Tibial nerve (tissue), 4 donors: ENCODE measurements around the gene IP6K3. TPM values are rescaled to one million over a fixed set of nuclear protein-coding genes. Genes with fewer than 3 reads are reported as not detected.

ENCODE experiments used
- DNase-seq, 2 donors: peaks; one replicate each; pipeline ENCODE4 v3.0.0-alpha.2; 2019; ENCODE audit warnings: low spot score in 2 of 2
- H3K27ac ChIP-seq, 4 donors: fragments of 200-600 bp; sonication (generic) in 3 of 4; one replicate each; pipeline ENCODE4 v1.5.1; 2017 to 2019; ENCODE audit warnings: mild to moderate bottlenecking in 1 of 4
- H3K27me3 ChIP-seq, 2 donors: fragments of 200-600 bp; sonication (generic) in 1 of 2; one replicate each; pipeline versions ENCODE4 v1.5.1 to v1.6.0; 2017 to 2019
- H3K36me3 ChIP-seq, 3 donors: fragments of 200-600 bp; sonication (generic); one replicate each; pipeline ENCODE4 v1.5.1; 2018 to 2019
- H3K4me1 ChIP-seq, 4 donors: fragments of 200-600 bp; sonication (generic) in 3 of 4; one replicate each; pipeline ENCODE4 v1.5.1; 2017 to 2019
- H3K4me3 ChIP-seq, 4 donors: fragments of 200-600 bp; sonication (generic) in 3 of 4; one replicate each; pipeline ENCODE4 v1.5.1; 2017 to 2019; ENCODE audit warnings: mild to moderate bottlenecking in 1 of 4, moderate library complexity in 1 of 4
- H3K9me3 ChIP-seq, 4 donors: fragments of 200-600 bp; sonication (generic) in 3 of 4; one replicate each; pipeline ENCODE4 v1.5.1; 2017 to 2019
- EP300 ChIP-seq, 2 donors: sonication (generic); formaldehyde crosslinking; IDR thresholded peaks; one replicate each; pipeline ENCODE4 v1.6.1; 2017; ENCODE audit warnings: antibody characterized with exemption in 2 of 2, mild to moderate bottlenecking in 1 of 2
- POLR2A ChIP-seq, 2 donors: fragments of 450-650 bp; IDR thresholded peaks; one replicate each; pipeline ENCODE4 v1.6.1; 2017; ENCODE audit warnings: antibody characterized with exemption in 2 of 2, mild to moderate bottlenecking in 2 of 2, moderate library complexity in 2 of 2
- WGBS, 2 donors: methylation state at CpG; one replicate each; pipeline ENCODE4 v1.1.5; 2018; 5-methylcytosine and 5-hydroxymethylcytosine counted together
- total RNA-seq, 4 donors: library from RNA; depleted of rRNA; stranded (reverse); fragments of >200 nt; gene quantifications; one replicate each; pipeline ENCODE4 v1.1.0, GENCODE V29; 2016
- TF ChIP-seq, protein P1 (sequence below), 5 experiments: fragments of 200-600 bp in 3 of 5; fragments of 450-650 bp in 2 of 5; sonication (generic) in 3 of 5; IDR thresholded peaks; one replicate each; pipeline ENCODE4 v1.5.1; 2016 to 2019; ENCODE audit warnings: antibody characterized with exemption in 5 of 5, mild to moderate bottlenecking in 3 of 5, moderate library complexity in 2 of 5

Gene IP6K3
- total RNA-seq, 4 donors from 2014 or later: 0.39 to 3.0 (median 1.7) TPM

DNA sequence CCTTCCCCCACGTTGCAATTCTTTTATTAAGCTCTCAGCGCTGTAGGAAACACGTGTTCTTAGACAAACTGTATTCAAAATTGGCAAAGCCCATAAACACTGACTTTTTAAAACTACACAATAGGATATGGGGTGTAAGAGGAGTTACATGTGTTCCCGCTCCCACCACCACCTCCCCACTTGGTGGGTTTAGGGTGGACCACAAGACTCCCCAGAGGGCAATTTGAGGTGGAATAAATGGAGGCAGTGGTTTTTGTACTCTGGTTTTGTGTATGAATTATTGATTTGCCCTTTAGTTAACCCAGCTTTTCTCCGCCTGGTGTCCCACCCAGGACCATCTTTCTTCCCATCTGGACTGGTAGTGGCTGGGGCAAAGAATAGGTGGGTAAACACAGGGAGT, 38.9 kb downstream of the IP6K3 start:
- 78 to 82% methylated on average over 5 of the region's 5 CpGs for WGBS, 2 donors
- no peak for TF ChIP-seq EP300 (IDR thresholded peaks at IDR 0.05)
- no peak for TF ChIP-seq POLR2A (IDR thresholded peaks at IDR 0.05)
- TF ChIP-seq, protein P1, sequence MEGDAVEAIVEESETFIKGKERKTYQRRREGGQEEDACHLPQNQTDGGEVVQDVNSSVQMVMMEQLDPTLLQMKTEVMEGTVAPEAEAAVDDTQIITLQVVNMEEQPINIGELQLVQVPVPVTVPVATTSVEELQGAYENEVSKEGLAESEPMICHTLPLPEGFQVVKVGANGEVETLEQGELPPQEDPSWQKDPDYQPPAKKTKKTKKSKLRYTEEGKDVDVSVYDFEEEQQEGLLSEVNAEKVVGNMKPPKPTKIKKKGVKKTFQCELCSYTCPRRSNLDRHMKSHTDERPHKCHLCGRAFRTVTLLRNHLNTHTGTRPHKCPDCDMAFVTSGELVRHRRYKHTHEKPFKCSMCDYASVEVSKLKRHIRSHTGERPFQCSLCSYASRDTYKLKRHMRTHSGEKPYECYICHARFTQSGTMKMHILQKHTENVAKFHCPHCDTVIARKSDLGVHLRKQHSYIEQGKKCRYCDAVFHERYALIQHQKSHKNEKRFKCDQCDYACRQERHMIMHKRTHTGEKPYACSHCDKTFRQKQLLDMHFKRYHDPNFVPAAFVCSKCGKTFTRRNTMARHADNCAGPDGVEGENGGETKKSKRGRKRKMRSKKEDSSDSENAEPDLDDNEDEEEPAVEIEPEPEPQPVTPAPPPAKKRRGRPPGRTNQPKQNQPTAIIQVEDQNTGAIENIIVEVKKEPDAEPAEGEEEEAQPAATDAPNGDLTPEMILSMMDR (IDR thresholded peaks at IDR 0.05): no peak
- no peaks in the 10 kb centered on the region for H3K27me3 ChIP-seq
- H3K9me3 ChIP-seq: no peaks in the 10 kb centered on the region
- H3K4me3 ChIP-seq: no peak overlapping the region
- no peak overlapping the region for H3K27ac ChIP-seq
- H3K36me3 ChIP-seq: peaks cover 0 to 33% (median 3%) of the 10 kb centered on the region in 3 donors
- peaks cover 0 to 21% (median 10%) of the 10 kb centered on the region in 4 donors for H3K4me1 ChIP-seq
- no peak for DNase-seq

DNA sequence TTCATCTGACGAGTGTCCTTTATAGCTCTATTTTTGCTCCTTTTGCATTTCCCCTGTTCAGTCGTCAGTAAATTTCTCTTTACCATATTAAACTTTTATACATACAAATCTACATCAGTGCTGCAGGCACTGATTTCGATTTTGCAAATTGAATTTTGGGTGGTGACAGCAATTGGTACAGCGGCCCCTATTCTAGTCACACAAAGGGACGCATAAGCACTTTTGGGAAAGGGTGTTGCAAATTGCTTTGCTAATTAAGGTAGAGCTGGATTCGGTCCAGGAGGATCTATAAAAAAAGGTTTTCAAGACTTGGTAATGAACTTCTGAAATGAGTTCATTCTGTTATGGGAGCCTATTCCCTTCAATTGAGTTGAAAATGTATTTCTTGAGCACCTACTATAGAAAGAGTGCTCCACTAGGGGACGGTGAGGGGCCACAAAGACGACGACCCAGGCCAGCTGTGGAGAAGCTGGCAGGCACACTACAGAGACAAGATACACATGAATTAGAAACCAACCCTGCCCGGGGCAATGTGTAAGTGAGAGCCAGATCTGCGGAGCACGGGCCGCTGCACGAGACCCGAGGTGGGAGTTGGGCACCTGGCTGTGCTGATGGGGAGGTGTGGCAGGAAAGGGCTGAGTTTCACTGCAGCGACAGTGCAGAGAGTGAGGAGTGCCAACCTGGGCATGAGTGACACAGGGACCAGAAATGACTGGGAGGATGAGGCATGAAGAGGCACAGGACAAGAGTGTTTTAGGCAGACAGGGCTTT, 40.6 kb downstream of the IP6K3 start:
- DNase-seq: no peak
- Histone ChIP-seq H3K9me3 (no peaks in the 10 kb centered on the region), H3K27me3 (no peaks in the 10 kb centered on the region), H3K36me3 (peaks cover 0 to 33% (median 3%) of the 10 kb centered on the region in 3 donors), H3K27ac (no peak overlapping the region), H3K4me3 (no peak overlapping the region), H3K4me1 (peaks cover 0 to 30% (median 11%) of the 10 kb centered on the region in 4 donors)
- TF ChIP-seq, protein P1 (IDR thresholded peaks at IDR 0.05): no peak
- no peak for TF ChIP-seq POLR2A (IDR thresholded peaks at IDR 0.05)
- no peak for TF ChIP-seq EP300 (IDR thresholded peaks at IDR 0.05)
- WGBS, 2 donors: 77 to 79% methylated on average over 15 to 16 of the region's 16 CpGs

DNA sequence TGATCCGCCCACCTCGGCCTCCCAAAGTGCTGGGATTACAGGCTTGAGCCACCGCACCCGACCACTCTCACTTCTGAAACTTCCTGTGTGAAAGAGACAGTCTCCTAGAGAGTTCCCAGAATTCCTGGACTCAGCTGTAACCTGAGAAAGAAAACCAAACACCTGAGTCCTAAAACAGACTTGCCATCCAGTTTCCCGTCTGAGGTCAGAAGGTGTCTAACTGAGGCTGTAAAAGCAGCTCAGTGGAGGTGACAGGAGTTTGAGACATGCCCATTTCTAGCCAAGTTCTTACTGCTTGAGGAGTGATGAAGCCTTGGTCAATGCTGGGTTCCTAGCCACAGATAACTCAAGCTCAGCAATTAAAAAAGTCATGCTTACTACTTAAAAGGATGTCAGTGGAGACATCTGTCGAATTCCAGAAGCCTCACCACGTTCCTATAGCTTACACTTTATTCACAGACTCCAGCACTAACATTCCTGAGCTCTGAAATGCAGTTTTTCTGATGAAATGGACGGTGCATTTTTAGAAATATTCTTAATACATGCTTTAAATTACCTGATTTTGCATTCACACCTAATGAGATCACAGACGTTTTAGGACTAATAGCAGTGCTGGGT, 41.3 kb downstream of the IP6K3 start:
- Histone ChIP-seq H3K27ac (no peak overlapping the region), H3K36me3 (peaks cover 0 to 33% (median 3%) of the 10 kb centered on the region in 3 donors), H3K4me3 (no peak overlapping the region), H3K27me3 (no peaks in the 10 kb centered on the region), H3K9me3 (no peaks in the 10 kb centered on the region), H3K4me1 (peaks cover 0 to 30% (median 5%) of the 10 kb centered on the region in 4 donors)
- TF ChIP-seq EP300 (IDR thresholded peaks at IDR 0.05) (no peak), POLR2A (IDR thresholded peaks at IDR 0.05) (no peak)
- TF ChIP-seq, protein P1 (IDR thresholded peaks at IDR 0.05): no peak
- DNase-seq: no peak
- 84 to 85% methylated on average over 9 of the region's 9 CpGs for WGBS, 2 donors

- Histone ChIP-seq H3K27ac (no peak overlapping the region), H3K4me3 (no peak overlapping the region), H3K4me1 (peaks cover 0 to 33% (median 7%) of the 10 kb centered on the region in 4 donors), H3K36me3 (peaks cover 0 to 33% (median 0%) of the 10 kb centered on the region in 3 donors), H3K9me3 (no peaks in the 10 kb centered on the region), H3K27me3 (no peaks in the 10 kb centered on the region)
- WGBS, 2 donors: 90 to 91% methylated on average over 11 of the region's 11 CpGs
- no peak for DNase-seq
- TF ChIP-seq, protein P1 (IDR thresholded peaks at IDR 0.05): no peak
- TF ChIP-seq POLR2A (IDR thresholded peaks at IDR 0.05): no peak
- no peak for TF ChIP-seq EP300 (IDR thresholded peaks at IDR 0.05)
Observed at GRCh38 chr6:33704215-33705066, 42.3 kb downstream of the IP6K3 start.
